Vagina (tissue), 2 donors: ENCODE data around the gene TRIM56. TPM values are rescaled to one million over a fixed set of nuclear protein-coding genes. Genes with fewer than 3 reads are reported as not detected.
"Not testable (repeated sequence)": the region's sequence is repeated elsewhere in the genome, so short reads cannot be mapped to it uniquely, and the experiment has no call there.

Experiments
- DNase-seq, 2 donors: peaks; one replicate each; pipeline ENCODE4 v3.0.0-alpha.2; 2017; ENCODE audit errors: extremely low spot score in 2 of 2
- H3K27ac ChIP-seq: fragments of 200-600 bp; sonication (generic); one replicate; pipeline ENCODE4 v1.5.1; 2019
- H3K27me3 ChIP-seq: fragments of 200-600 bp; sonication (generic); one replicate; pipeline ENCODE4 v1.5.1; 2019
- H3K36me3 ChIP-seq, 2 donors: fragments of 200-600 bp; sonication (generic); one replicate each; pipeline ENCODE4 v1.5.1; 2017 to 2019
- H3K4me1 ChIP-seq: fragments of 200-600 bp; sonication (generic); one replicate; pipeline ENCODE4 v1.5.1; 2019
- H3K4me3 ChIP-seq, 2 donors: fragments of 200-600 bp; sonication (generic); 1 replicate in 1 of 2; 2 replicates in 1 of 2; pipeline ENCODE4 v1.5.1; 2016 to 2019
- H3K9me3 ChIP-seq: fragments of 200-600 bp; sonication (generic); one replicate; pipeline ENCODE4 v1.5.1; 2019
- POLR2A ChIP-seq, 2 donors: fragments of 450-650 bp; IDR thresholded peaks; one replicate each; pipeline ENCODE4 v1.6.1; 2017; ENCODE audit warnings: antibody characterized with exemption in 2 of 2, mild to moderate bottlenecking in 2 of 2, moderate library complexity in 2 of 2
- POLR2AphosphoS5 ChIP-seq, 2 donors: sonication (generic); formaldehyde crosslinking; IDR thresholded peaks; one replicate each; pipeline ENCODE4 v1.9.0; 2017; ENCODE audit warnings: antibody characterized with exemption in 2 of 2, mild to moderate bottlenecking in 2 of 2, low read depth in 1 of 2; ENCODE audit not compliant: insufficient read depth in 1 of 2
- intact Hi-C: fragments of 100-400 bp; cut with DNase I; formaldehyde crosslinking; loops from one replicate; pipeline ENCODE4 v1.15.1; 2023
- total RNA-seq: library from RNA; depleted of rRNA; stranded (reverse); fragments of >200 nt; gene quantifications from one replicate; pipeline ENCODE4 v1.2.3, GENCODE V29; 2016
- TF ChIP-seq, protein P1 (sequence below), 3 experiments: fragments of 450-650 bp in 2 of 3; fragments of 200-600 bp in 1 of 3; sonication (generic) in 1 of 3; IDR thresholded peaks; one replicate each; pipeline ENCODE4 v1.5.1; 2017 to 2019; ENCODE audit warnings: antibody characterized with exemption in 3 of 3, mild to moderate bottlenecking in 2 of 3, moderate library complexity in 2 of 3

Gene TRIM56
- total RNA-seq, 1 donor from 2014 or later = 19.4 TPM

DNA sequence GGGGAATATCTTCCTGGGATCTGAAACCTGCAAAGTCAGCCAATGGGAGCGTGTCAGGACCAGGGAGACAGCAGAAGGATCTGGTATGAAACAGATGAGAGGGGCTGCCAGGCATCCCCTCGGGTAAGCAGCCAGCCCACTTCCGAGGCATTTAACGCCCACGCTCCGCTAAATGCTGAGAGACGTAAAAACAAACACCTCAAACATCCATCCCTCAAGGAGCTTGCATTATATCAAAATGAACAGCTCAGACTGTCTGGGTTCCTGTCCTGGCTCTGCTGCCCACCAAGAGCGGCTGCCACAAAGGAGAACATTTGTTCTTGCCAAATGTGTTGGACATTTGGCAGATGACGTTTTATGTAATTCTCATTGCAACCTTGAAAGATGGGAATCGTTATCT is 34.6 kb downstream of the TRIM56 start:
- intact Hi-C loops = loop anchor here (2.0 kb wide), 1 partner anchor 19 kb away; no protein-coding TSS in a partner anchor
- no peak for DNase-seq
- peaks cover 38% of the 10 kb centered on the region for H3K4me1 ChIP-seq
- no peaks in the 10 kb centered on the region for H3K36me3 ChIP-seq
- H3K27ac ChIP-seq = peak overlapping the region; percentile 9
- no peaks in the 10 kb centered on the region for H3K27me3 ChIP-seq
- no peaks in the 10 kb centered on the region for H3K9me3 ChIP-seq
- TF ChIP-seq POLR2AphosphoS5 (IDR thresholded peaks at IDR 0.05; ENCODE audit: insufficient read depth in 1 of 2, low read depth in 1 of 2) (no peak), POLR2A (IDR thresholded peaks at IDR 0.05) (no peak)
- TF ChIP-seq, protein P1, sequence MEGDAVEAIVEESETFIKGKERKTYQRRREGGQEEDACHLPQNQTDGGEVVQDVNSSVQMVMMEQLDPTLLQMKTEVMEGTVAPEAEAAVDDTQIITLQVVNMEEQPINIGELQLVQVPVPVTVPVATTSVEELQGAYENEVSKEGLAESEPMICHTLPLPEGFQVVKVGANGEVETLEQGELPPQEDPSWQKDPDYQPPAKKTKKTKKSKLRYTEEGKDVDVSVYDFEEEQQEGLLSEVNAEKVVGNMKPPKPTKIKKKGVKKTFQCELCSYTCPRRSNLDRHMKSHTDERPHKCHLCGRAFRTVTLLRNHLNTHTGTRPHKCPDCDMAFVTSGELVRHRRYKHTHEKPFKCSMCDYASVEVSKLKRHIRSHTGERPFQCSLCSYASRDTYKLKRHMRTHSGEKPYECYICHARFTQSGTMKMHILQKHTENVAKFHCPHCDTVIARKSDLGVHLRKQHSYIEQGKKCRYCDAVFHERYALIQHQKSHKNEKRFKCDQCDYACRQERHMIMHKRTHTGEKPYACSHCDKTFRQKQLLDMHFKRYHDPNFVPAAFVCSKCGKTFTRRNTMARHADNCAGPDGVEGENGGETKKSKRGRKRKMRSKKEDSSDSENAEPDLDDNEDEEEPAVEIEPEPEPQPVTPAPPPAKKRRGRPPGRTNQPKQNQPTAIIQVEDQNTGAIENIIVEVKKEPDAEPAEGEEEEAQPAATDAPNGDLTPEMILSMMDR (IDR thresholded peaks at IDR 0.05) = no peak
- H3K4me3 ChIP-seq = no peak overlapping the region

DNA sequence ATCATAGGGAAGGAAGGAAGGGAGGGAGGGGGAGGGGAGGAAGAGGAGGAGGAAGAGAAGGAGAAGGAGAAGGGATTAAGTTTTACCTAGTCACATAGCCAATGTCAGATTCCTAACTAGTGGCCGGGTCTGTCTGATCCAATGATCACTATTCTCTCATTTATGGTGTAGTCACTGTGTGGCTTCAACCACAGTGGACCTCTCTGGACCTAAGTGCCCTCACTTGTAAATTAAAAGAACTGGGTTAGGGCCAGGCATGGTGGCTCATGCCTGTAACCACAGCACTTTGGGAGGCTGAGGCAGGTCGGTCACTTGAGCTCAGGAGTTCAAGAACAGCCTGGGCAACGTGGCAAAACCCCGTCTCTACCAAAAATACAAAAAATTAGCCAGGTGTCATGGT is 35.0 kb downstream of the TRIM56 start:
- H3K27ac ChIP-seq = no peak overlapping the region
- peaks cover 42% of the 10 kb centered on the region for H3K4me1 ChIP-seq
- intact Hi-C loops = loop anchor here (2.0 kb wide), 1 partner anchor 20 kb away; no protein-coding TSS in a partner anchor

DNA sequence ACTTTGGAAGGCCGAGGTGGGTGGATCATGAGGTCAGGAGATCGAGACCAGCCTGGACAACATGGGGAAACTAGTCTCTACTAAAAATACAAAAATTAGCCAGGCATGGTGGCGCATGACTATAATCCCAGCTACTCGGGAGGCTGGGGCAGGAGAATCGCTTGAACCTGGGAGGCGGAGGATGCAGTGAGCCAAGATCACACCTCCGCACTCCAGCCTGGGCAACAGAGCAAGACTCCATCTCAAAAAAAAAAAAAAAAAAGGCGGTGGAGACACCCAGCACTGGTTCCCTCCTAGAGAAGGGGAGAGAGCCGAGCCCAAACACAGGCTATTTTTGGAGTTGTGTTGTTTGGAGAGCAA is 36.3 kb downstream of the TRIM56 start:
- not testable (repeated sequence) for H3K27me3 ChIP-seq, DNase-seq, H3K36me3 ChIP-seq, H3K9me3 ChIP-seq
- H3K27ac ChIP-seq = peak overlapping the region; percentile 89
- H3K4me3 ChIP-seq = peak overlapping the region in 1 of 2 donors; percentile 38
- intact Hi-C loops = loop anchor here (2.0 kb wide), 1 partner anchor 21 kb away; no protein-coding TSS in a partner anchor
- peaks cover 54% of the 10 kb centered on the region for H3K4me1 ChIP-seq

More for the DNA sequence above, 35.0 kb downstream of the TRIM56 start:
- Histone ChIP-seq H3K27me3 (no peaks in the 10 kb centered on the region), H3K36me3 (no peaks in the 10 kb centered on the region), H3K4me3 (no peak overlapping the region), H3K9me3 (no peaks in the 10 kb centered on the region)
- TF ChIP-seq, protein P1 (IDR thresholded peaks at IDR 0.05) = no peak
- no peak for TF ChIP-seq POLR2A (IDR thresholded peaks at IDR 0.05)
- DNase-seq = no peak

DNA sequence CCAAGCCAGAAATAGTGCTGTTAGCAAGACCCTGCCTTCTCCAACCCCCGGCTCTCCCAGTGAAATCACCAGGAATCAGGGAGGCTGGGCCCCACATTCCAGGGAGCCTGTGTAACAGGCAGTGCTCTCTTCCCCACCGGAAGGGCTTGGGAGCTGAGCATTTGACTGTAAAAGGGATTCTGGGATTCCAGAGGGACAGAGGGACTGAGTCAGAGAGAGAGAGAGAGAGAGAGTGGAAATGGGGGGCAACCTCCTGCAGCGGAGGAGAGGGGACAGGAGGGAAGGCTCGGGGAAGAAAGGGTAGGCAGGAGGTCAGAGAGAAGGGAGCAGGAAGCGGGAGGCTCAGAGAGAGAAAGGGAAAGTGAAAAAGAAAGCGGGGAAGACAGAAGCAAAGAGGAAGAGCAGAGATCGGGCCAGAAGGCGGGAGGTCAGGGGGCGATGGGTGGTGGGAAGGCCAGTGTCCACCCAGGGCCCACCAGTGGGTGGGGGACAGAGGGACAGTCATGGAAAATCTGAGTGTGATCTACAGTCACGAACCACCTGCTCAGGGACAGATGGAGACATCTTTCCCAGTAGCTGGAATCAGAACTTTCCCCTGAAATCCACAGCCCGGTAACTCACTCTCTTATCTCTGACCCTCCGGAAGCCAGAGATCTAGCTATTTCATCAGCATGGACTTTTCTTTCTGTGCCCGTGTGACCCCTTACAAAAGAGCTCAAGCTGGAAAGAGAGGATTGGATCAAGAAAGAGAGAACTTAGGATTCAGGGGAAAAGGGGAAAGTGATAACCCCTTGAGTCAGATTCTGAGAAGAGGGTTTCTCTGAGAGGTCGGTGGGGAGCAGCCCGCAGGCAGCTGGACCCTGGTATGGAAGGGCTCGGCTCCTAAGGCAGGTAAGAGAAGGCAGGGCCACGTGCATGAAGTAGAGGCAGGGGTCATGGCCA is 37.0 kb downstream of the TRIM56 start:
- peak overlapping the region; percentile 89 for H3K27ac ChIP-seq
- peaks cover 60% of the 10 kb centered on the region for H3K4me1 ChIP-seq
- no peaks in the 10 kb centered on the region for H3K9me3 ChIP-seq
- intact Hi-C loops = loop anchor here (2.0 kb wide), 1 partner anchor 21 kb away; no protein-coding TSS in a partner anchor
- H3K4me3 ChIP-seq = peak overlapping the region; percentile 38
- H3K27me3 ChIP-seq = no peaks in the 10 kb centered on the region
- peak; percentile 56 to 63 for TF ChIP-seq POLR2AphosphoS5 (IDR thresholded peaks at IDR 0.05; ENCODE audit: insufficient read depth in 1 of 2, low read depth in 1 of 2)
- TF ChIP-seq, protein P1 (IDR thresholded peaks at IDR 0.05) = no peak
- no peaks in the 10 kb centered on the region for H3K36me3 ChIP-seq
- DNase-seq = no peak

DNA sequence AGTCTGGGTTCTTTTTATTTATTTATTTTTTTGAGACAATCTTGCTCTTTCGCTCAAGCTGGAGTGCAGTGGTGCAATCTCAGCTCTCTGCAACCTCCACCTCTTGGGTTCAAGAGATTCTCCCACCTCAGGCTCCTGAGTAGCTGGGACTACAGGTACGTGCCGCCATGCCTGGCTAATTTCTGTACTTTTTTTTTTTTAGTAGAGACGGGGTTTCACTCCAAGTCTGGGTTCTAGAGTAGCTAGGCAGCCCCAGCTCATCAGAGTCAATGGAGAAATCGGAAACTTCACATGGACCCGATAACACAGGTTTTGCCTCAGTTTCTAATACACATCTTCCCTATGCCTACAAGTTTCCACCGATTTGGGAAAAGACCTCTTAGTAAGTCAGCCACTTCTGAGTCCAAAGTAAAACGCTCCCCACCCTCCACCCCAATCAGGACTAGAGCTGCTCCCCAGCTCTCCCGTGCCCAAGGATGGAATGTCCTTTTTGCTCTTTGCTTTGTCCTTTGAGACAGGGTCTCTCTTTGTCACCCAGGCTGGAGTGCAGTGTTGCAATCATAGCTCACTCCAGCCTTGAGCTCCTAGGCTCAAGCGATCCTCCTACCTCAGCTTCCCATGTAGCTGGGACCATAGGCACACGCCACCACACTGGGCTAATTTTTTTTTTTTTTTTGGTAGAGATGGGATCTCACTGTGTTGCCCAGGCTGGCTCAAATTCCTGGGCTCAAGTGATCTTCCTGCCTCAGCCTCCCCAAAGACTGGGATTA is 37.8 kb downstream of the TRIM56 start:
- Histone ChIP-seq H3K36me3 (no peaks in the 10 kb centered on the region), H3K4me1 (peaks cover 66% of the 10 kb centered on the region), H3K4me3 (no peak overlapping the region), H3K27ac (peak overlapping the region; percentile 89), H3K27me3 (no peaks in the 10 kb centered on the region), H3K9me3 (no peaks in the 10 kb centered on the region)
- TF ChIP-seq, protein P1 (IDR thresholded peaks at IDR 0.05) = no peak
- TF ChIP-seq POLR2AphosphoS5 (IDR thresholded peaks at IDR 0.05; ENCODE audit: insufficient read depth in 1 of 2, low read depth in 1 of 2) (no peak), POLR2A (IDR thresholded peaks at IDR 0.05) (no peak)
- intact Hi-C loops = no loop called here
- no peak for DNase-seq
